ENCODE results near the gene GDF7.

The GDF7 gene

DNA sequence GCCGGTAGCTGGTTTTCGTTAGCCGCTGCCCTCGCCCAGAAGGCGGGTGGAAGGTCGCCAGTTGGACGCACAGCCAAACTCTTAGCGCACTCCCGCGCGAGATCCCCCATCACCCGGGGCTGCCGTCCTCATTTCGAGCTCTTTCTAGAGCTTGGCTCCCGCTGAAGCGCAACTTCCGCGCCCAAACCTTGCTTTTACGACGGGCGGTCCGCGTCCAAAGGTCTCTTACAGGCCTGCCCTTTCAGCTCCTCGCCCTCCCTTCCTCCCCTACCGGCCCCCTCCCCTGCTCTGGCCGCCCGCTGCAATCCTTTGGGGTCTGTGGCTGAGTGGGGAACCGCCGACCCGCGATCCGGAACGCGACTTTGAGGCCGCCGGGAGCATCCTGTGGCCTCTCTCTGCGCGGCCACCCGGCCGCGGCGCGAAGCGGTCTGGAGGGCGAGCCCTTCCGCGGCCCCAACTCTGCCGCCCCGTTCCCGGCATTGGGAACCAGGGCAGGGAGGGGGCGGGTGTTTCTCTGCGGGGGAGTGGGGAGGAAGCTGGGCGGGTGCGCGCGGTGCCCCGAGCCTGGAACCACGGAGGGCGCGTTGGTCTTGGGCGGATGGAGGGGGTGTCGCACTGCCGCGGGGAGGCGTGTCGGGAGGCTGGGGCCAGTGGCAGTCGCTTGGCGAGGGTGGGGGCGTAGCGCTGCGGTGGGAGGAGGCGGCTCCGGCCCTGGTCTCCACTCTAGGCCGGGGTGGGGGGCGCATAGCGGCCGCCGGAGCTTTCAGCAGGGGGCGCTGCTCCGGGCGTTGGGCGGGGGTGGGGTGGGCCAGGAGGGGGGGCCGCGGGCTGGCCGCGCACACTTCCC lies at the start of gene GDF7:
Gene GDF7 (plus strand): TSS at position 841 of the 847 bp plus-strand sequence. CDS start 96 bp downstream, outside the sequence.
- DNase-seq (ENCODE audit: low read depth in 3 of 3, low spot score in 1 of 3), result no peak

DNA sequence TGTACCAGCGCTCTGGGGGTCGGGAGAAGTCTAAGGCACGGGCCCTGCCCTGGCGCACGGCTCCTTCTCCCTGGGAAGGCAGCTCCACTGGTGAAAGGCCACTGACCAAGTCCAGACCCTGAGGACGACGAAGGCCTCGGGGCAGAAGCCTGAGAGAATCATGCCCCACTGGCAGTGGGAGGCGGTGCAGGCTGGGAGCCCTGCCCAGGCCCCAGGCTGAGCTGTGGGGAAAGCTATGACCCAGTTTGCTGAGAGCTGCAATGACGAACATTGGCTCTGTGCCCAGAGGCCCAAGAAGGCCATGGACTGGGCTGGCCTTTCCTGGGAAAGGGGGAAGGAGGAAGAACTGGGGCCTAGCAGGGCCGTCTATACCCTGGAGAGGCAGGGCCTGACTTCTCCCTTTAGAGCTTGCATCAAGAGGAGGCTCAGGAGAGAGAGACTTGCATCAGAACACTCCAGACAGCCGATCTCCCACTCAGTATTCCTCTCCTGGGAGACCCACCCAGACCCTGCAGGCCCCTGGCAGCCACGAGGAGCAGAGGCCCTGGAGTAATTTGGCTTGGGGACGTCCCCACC lies 49.0 kb upstream of the GDF7 start:
- DNase-seq (ENCODE audit: low read depth in 3 of 3, low spot score in 1 of 3), result no peak

DNA sequence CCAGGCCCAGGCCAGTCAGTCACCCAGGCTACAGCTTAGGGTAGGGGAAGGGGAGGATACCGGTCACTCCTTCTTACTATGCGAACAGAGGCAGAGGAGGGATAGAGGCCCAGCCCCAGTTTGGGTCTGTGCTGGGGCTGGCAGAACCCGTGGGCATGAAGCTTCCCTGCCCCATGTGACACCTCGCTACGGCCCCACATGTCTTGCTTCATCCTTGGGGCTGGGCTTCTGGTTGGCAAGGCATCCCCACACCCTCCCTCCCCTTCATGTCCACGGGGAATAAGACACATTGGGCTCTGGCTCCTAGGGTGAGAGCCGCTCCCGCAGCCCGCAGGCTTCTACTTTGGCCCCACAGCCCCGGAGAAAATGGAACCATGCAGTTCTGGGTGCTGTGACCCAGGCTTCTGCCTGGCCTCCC lies 48.5 kb upstream of the GDF7 start:
- DNase-seq (ENCODE audit: low read depth in 3 of 3, low spot score in 1 of 3), result no peak

DNA sequence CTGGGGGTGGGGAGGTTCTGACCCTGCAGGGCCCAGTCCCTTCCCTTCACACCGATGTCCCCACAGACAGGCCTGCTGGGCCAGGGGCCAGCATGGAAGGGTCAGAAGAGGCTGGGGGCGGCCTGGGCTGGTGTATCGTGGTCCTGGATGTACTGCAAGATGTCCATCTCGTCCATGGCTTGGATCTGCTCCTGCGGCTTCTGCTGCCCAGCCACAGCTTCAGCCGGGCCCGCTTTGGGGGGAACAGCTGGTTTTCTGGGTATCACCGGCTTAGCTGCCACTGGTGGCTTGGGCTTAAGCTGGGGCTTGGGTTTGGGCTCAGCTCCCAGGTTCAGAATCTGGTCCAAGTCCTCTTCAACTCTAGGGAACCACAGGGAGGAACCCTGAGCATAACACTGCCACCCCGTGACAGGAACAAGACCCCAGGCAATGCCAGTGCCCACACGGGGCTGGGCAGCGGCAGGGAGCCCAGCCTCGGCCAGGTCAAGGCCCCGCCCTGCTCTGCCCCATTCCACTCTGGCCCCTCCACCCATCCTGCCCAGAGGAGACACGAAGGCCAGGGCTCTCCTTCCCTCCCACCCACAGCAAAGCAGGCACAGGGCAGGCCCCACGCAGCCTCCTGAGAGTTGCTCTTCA lies 47.9 kb upstream of the GDF7 start:
- DNase-seq (ENCODE audit: low read depth in 3 of 3, low spot score in 1 of 3), result no peak

DNA sequence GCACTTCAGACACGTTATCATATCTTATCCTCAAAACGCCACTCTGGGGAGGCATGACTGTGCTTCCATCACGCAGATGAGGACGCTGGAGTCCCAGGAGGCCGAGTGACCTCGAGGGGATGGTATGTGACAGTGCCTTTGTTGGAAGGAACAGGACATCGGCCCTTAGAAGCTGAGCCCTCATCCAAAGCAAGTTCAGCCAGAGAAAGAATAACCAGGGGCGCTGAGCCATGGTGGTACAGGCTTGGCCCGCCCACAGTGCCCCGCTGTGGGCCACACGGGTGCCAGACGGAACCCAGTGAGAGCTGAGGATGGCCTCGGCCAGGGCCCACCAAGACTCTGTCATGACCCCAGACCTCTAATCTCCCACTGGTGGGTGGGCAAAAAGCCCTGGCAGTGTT lies 47.3 kb upstream of the GDF7 start:
- DNase-seq (ENCODE audit: low read depth in 3 of 3, low spot score in 1 of 3), result no peak

DNA sequence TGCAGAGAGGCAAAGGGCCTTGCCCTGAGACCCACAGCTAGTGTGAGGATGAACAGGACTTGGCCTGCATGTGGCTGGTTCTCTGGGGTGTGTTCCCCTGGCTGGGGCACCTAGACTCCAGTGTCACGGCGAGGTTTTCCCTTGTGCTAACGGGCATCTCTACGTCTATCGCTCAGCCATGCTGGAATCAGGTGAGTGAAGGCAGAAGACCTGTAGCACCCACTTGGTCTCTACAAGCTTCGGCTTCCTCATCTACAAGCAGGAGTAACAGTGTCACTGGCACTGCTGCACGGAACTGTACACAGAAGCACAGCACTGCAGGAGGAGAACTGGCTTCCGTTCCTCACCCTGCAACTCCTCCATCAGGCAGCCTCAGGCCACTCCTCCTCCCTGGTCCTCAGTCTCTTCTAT lies 46.7 kb upstream of the GDF7 start:
- no peak for DNase-seq (ENCODE audit: low read depth in 3 of 3, low spot score in 1 of 3)

DNA sequence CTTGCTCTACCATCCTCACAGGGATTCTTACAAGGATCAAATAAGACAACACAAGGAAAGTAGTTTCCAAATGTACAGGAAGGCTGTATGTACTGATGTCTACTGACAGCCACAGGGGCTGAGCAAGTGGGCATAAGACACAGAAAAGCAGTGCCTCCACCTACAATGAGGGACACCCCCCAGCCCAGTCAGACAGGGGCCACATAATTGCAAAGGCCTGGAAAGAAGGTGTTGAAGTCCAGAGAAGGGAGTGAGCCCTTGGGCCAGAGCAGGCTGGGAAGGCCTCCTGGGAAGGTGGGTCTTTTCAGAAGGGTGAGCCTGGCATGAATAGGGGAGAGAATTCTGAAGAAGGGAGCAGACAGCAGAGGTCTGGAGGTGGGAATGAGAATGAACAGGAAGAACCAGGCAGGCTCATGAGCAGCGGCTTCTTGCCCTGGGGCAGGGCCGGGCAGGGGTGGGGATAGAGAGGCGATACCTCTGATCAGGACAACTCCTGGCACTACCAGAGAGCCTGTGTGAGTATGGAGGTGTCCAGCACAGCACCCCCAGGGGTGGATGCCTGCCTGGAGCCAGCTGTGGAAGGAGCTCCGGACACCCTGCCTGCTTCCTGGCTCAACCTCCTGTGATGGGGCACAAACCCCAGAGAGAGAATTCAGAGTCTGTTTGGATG lies 46.1 kb upstream of the GDF7 start:
- no peak for DNase-seq (ENCODE audit: low read depth in 3 of 3, low spot score in 1 of 3)

DNA sequence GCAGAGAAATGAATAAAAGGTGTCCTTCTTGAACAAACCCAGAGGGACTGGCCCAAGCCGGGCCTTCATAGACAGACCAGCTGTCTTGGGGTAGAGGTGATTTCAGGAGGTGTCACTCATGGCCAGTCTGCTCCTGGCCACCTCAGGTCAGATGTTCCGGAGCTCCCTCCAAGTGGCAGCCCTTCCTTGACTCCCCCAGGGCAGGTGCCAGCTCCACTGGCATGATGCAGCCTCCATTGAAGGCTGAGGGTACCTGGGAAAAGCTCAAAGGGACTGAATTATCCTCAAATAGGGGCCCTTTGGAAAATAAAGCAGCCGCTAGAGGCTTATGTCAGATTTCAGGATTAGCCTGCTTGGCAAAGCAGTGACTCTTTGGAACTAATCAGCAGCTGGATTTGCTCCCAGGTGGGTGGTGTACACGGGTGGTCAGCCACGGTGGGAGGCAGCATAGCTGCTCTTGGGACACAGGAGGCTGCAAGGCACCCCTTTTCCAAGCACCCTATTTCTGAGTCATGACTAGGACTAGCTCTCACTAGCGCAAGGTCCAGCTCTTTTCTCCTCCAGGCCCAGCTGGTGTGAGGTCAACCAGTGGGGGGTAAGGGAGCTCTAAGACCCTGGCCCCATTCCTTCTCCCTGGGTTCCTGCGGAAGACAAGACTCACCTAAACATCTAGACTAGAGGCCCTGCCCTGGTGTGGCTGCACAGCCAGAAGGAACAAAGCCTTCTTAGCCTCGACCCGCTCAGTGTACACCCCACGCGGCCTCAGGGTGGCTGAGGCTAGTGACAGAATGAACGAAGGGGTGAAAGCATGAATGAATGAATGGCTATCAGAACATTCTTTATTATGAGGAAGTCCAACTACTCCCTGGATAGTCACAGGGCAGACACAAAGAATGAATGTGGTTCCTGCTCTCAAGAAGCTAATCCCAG lies 45.3 kb upstream of the GDF7 start:
- DNase-seq (ENCODE audit: low read depth in 3 of 3, low spot score in 1 of 3), result no peak

DNA sequence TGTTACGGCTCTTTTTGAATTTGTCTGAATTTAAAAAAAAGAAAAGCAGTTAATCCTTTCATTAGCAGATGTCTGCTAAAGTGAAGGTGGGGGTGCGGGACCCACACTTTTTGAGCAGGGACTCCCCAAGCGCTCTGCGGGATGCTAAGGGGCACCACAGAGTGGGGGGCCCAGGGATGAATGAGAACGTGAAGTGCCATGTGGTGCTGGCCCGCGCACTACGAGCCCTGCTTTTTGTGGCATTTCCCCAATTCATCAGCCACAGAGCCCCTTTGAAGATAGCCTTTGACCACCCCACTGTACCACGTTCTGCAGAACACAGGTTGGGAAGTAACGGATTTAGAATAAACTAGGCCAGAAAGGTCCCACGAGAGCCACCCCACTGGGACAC lies 44.7 kb upstream of the GDF7 start:
- no peak for DNase-seq (ENCODE audit: low read depth in 3 of 3, low spot score in 1 of 3)

DNA sequence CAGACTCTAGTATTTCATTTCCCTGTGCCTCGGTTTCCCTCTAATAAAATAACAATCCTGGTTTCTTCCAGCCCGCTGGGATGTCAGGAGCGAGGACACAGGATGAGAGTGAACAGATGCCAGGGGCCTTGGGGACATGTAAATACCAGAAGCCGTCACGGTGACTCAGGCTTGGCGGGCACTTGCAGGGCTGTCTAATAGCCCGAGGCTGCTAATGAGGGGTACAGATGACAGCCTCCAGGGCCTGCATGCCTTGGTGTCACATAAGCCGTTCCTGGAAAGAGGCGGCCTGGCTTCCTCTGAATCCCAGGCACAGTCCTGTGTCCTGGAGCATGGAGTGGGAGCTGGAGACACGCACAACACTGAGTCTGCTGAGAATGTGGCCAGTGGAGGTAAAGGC lies 44.2 kb upstream of the GDF7 start:
- no peak for DNase-seq (ENCODE audit: low read depth in 3 of 3, low spot score in 1 of 3)

DNA sequence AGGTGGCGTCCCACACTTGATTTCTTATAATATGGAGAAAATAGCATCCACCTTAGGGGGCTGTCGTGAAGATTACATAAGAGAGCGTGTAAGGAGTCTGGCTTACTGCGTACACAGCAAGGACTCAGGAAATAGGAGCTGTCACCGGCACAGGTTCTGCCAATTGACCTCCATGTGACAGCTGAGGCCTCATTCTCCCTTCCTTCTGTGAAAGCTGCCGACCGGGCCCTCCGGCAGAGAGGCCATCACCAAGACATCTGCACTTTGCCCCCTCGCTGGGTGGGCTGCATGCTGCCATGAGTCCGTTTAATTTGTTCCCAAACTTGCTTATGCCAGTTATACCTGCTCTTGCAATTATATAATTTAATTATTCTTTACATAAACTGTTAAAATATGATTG lies 43.7 kb upstream of the GDF7 start:
- no peak for DNase-seq (ENCODE audit: low read depth in 3 of 3, low spot score in 1 of 3)

DNA sequence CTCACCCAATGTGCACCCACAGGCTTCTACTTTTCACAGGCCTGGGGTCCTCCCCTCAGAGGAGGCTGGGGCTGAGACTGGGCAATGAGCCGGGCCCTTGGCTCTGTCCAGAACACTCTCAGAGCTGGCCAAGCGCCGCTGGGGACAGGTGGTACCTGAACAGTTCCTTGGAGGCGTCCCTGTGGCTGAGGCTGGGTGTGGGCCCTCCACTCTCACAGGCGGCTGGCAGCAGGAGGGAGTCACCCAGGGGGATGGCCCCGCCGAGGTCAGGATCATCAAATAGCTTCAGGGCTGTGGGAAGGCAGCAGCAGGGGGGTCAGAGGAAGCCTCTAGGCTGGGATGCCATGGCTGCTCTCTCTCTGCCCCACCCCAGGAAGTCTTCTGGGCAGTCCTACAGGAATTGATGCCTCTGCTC lies 43.2 kb upstream of the GDF7 start:
- DNase-seq (ENCODE audit: low read depth in 3 of 3, low spot score in 1 of 3), result no peak

DNA sequence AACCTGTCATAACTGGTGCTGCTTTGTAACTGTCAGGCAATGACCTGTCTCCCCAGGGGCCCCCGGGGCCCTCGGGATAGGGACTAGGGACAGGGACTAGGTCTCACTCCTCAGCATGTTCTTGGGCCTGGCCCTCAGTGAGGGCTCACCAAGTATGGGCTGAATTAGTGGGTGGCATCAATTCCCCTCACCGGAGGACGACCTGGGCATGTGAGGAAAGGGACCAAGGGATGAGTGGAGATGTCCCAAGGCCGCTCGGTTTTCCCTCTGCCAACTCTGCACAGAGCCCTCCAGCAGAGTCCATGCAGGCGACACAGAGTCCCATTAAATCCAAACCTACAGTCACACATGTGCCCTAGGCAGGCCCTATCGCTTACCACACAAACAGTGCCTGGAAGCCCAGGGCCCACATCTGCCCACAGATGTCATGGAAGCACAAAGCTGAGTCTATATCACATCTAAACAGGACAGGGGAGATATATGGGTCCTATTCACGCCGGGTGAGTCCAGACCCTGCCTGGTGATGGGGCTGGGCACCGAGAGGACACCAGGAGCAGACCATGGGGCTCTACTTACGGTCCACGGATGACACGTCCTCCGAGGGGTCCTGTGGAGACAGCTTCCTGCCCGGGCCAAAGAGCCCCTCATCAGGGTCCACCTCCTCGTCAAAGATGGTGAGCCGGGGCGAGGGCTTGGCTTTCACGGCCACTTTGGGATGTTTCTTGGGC lies 42.6 kb upstream of the GDF7 start:
- no peak for DNase-seq (ENCODE audit: low read depth in 3 of 3, low spot score in 1 of 3)

DNA sequence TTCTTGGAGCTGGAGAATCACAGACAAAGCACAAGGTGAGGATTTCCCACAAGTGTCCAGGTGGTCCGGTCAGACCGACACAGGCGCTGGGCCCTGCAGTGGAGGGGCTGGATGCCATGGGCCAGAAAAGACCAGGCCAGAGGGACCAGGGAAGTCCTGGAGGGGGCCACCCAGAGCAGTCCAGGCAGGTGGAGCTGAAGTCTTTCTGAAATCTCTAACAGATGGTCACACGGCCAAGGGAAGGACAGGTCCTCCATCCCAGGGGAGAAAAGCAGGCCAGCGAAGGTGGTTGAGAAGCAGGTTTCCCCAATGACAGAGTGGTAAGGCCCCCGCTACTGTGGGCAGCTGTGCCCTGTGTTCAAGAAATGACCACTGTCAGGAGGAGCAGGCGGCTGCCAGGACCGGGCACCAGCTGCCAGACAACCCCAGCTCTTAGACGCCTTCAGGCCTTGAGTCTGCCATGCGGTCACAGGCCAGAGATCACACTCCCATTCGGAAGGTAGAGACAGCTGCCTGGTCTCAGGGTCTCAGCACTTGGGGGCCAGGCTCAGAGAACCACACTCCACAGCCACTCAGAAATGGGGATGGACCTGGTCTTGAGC lies 42.0 kb upstream of the GDF7 start:
- no peak for DNase-seq (ENCODE audit: low read depth in 3 of 3, low spot score in 1 of 3)

DNA sequence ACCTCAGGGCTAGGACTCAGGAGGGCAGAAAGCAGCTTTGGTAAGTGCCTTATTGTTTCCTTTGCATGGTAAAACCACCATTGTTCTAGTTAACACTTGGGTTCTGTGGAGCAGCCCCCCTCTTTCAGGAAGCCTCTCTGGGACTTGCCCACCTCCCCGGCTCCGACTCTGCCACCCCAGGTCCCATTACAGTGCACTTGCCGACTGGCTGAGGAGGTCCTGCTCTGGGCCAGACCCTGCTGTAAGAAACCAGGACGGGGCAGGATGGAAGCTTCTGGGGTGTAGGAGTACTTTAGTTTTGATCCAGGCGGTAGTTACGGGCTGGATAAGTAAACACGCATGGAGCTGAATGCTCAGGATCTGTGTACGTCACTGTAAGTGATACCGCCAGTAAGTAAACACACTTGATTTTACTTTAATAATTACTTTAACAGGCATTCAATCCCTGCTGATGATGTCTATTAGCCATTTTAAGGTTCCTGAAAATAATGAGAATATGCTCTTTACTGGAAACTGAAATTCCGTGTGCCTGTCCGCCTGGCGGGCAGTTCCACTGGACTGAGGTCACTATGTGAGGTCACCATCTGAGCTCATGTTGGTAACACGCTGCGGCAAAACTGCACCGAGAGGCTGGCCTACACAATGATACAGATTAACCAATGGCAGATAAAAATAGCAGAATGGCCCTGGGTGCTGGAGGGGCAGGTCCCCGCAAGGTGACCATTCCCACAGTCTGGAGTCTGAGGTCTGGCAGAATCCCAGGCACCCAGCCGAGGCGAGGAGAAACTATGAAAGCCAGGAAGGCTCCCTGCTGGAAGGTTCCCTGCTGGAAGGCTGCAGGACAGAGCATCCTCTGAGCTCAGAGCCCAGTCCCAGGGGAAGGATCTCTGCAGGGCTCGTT lies 41.2 kb upstream of the GDF7 start:
- DNase-seq (ENCODE audit: low read depth in 3 of 3, low spot score in 1 of 3), result no peak

DNA sequence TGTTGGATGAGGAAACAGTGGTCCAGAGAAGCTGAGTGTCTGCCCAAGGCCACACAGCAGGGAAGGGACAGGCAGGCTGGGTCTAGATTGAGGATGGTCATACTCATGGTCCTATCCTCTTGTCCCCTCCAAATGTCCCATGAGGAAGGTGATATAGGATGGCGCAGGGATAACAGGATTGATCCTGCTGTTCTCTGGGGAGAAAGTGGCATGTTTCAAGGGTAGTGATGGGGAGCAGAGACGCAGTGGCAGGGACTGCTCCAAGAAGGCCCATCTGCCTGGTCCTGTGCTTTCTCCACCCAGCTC lies 40.6 kb upstream of the GDF7 start:
- DNase-seq (ENCODE audit: low read depth in 3 of 3, low spot score in 1 of 3), result no peak

DNA sequence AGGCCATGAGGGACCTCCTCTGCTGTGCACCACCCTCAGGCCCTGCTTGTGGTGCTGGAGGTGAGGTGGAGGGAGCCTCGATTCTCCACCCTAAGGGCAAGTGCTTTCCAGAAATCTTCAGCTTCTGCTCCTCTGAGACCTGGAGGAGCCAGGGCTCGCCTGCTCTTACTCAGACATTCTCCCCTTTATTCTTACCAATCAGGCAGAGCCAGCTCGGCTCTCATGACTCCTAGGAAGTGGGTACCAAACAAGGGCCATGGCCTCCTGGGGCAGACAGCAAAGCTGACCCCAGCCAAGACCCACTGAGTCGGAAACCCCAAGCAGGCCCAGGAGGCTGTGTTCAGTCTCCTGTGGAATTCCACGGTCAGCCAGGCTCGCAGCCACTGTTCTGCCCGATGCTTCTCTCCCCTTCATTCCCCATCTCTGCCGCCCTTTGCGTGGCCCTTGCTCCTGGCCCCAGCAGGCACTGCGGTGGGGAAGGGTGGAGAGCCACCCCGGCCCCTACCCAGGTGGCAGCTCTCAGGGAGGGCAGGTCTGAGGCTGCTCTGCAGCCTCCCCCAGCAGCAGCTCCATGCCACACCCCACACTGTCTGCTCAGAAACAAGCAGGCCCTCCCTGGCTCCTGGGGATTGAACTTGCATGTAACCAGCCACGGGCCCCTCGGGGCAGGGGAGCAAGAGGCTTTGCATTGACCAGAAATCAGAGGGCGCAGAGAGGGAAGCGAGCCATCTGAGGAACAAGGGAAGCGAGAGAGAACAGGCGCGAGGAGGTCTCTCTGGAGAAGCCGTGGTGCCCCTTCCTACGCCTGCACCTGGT lies 40.0 kb upstream of the GDF7 start:
- no peak for DNase-seq (ENCODE audit: low read depth in 3 of 3, low spot score in 1 of 3)
